ENCODE results near the gene OS9.
"Not testable (repeated sequence)": the region's sequence is repeated elsewhere in the genome, so short reads cannot be mapped to it uniquely, and the experiment has no call there.

Gene OS9, protein sequence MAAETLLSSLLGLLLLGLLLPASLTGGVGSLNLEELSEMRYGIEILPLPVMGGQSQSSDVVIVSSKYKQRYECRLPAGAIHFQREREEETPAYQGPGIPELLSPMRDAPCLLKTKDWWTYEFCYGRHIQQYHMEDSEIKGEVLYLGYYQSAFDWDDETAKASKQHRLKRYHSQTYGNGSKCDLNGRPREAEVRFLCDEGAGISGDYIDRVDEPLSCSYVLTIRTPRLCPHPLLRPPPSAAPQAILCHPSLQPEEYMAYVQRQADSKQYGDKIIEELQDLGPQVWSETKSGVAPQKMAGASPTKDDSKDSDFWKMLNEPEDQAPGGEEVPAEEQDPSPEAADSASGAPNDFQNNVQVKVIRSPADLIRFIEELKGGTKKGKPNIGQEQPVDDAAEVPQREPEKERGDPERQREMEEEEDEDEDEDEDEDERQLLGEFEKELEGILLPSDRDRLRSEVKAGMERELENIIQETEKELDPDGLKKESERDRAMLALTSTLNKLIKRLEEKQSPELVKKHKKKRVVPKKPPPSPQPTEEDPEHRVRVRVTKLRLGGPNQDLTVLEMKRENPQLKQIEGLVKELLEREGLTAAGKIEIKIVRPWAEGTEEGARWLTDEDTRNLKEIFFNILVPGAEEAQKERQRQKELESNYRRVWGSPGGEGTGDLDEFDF

DNA sequence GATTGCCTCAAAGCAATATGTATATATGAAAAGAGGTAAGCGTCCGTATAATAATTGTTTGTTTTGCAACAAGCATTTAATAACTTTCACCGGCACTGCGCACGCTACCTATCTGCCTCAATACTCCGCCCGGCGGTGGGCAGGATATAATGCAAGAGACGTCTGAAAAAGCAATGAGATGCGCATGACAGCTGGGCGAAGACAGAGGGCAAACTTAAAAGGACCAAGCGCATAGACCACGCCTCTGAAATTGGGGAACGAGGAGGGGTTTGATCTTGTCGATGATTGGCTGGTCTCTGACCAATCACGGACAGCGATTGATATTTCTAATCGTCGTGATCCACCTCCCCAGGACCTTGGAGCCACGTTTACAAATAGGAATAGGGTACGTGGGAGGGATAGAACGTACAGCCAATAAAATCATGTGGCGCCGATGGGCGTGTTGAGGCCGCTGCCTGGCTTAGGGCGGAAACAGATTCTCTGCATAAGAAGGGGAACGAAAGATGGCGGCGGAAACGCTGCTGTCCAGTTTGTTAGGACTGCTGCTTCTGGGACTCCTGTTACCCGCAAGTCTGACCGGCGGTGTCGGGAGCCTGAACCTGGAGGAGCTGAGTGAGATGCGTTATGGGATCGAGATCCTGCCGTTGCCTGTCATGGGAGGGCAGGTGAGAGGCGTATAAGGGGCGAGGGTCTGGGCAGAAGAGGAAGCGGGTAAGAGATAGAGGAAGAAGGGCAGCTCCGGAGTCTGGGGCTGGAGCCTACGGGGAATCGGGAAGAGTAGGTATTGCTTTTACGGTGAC is at the start of gene OS9:
Gene OS9 (plus strand): TSS at position 474 of the 800 bp plus-strand sequence. CDS start 30 bp downstream, at position 504.
- DNase-seq: no peak

DNA sequence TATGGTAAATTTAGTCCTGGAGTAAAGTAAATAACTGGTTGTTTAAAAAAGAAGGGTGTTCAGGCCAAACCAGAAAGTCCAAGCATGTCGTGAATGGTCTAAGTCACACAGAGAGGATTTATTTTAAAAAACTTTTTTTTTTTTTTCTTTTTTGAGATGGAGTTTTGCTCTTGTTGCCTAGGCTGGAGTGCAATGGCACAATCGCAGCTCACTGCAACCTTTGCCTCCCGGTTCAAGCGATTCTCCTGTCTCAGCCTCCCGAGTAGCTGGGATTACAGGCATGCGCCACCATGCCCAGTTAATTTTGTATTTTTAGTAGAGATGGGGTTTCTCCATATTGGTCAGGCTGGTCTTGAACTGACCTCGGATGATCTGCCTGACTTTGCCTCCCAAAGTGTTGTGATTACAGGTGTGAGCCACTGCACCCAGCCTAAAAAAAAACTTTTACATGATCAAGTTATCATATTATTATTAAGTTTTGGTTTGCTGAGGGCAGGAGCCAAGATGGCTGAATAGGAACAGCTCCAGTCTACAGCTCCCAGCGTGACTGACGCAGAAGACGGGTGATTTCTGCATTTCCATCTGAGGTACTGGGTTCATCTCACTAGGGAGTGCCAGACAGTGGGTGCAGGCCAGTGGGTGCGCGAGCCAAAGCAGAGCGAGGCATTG is 47.8 kb upstream of the OS9 start:
- not testable (repeated sequence) for DNase-seq

DNA sequence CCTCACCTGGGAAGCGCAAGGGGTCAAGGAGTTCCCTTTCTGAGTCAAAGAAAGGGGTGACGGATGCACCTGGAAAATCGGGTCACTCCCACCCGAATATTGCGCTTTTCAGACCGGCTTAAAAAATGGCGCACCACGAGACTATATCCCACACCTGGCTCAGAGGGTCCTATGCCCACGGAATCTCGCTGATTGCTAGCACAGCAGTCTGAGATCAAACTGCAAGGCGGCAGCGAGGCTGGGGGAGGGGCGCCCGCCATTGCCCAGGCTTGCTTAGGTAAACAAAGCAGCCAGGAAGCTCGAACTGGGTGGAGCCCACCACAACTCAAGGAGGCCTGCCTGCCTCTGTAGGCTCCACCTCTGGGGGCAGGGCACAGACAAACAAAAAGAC is 47.3 kb upstream of the OS9 start:
- DNase-seq: not testable (repeated sequence)

DNA sequence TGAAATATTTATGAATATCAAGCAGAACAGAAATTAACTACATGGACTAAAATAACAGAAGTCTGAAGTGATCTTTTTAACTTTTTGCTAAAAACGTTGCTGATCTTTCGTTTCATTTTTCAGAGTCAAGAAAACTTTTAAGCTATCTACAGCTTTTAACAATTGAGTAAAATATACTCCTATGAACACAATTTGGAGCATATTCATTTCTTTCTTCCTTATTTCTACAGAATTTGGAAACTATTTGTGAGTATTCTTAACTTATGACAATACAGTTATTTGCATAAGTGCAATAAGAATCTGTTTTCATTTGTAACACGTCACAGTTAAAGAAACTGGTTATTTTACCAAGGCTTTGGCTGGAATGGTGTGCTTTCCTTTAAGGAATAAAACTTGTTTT is 39.9 kb upstream of the OS9 start:
- no peak for DNase-seq

DNA sequence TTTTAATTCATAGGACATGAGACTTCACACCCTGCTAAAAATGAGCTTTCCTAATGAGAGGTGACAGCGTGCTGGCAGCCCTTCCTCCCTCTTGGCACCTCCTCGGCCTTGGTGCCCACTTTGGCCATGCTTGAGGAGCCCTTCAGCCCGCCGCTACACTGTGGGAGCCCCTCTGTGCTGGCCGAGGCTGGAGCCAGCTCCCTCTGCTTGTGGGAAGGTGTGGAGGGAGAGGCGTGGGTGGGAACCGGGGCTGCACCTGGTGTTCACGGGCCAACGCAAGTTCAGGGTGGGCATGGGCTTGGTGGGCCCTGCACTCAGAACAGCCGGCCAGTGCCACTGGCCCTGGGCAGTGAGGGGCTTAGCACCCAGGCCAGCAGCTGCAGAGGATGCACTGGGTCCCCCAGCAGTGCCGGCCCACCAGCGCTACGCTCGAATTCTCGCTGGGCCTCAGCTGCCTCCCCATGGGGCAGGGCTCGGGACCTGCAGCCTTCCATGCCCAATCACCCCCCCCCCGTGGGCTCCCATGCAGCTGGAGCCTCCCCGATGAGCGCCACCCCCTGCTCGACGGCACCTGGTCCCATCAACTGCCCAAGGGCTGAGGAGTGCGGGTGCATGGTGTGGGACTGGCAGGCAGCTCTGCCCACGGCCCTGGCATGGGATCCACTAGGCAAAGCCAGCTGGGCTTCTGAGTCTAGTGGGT is 38.2 kb upstream of the OS9 start:
- no peak for DNase-seq

DNA sequence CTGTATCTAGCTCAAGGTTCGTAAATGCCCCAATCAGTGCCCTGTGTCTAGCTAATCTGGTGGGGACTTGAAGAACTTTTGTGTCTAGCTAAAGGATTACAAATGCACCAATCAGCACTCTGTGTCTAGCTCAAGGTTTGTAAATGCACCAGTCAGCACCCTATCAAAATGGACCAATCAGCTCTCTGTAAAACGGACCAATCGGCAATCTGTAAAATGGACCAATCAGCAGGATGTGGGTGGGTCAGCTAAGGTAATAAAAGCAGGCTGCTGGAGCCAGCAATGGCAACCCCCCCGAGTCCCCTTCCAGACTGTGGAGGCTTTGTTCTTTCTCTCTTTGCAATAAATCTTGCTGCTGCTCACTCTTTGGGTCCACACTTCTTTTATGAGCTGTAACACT is 37.5 kb upstream of the OS9 start:
- DNase-seq: not testable (repeated sequence)

DNA sequence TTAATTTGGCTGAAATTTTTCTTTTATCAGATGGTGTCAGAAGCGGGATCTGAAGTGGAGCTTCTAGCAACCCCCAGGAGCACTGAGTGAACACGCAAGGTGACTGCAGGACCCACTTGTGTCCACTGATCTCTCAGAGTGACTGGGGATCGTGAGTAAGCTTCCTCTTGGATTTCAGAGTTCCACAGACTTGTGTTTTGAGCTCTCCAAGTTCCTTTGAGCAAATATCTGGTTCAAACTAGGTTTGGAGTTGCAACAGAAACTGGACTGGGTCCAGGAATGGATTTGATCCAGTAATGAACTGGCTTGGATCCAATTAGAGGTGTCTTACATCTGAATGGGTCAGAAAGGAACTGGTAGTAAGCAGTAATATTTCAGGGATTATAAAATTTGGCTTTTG is 36.2 kb upstream of the OS9 start:
- DNase-seq: no peak

DNA sequence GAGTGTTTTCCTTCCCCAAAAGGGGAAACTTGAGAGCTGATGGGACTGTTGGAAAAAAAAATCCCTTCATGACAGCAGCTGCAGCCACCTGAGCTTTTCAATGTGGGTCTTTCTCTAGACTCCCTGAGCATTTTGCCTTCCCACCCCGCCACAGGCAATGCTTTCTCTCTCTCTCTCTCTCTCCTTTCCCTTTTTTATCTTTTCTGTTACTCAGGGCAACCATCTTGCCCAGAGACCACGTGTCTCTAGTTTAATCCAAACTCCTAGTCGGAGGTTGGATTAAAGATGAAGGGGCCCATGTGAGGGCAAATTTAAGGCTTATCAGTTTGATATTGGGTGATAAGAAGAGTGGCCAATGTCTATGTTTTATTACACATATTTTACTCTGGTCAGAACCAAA is 35.0 kb upstream of the OS9 start:
- DNase-seq: no peak

DNA sequence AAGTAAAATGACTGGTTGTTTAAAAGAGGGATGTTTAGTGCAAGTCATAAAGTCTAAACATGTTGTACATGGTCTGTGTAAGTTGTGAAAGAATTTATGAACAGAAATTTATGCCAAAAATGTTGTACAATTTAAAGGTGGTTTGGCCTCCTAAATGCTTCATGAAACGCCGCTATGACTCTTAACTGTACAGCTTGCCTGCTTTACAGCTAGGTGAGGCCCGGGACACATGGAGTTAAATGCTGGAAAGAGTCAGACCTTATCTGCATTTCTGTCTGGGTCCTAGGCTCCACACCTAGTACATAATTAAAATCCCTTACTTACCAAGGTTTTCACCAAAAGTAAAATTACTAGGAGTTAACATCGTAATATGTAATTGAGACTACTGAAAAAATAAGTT is 32.6 kb upstream of the OS9 start:
- DNase-seq: no peak

DNA sequence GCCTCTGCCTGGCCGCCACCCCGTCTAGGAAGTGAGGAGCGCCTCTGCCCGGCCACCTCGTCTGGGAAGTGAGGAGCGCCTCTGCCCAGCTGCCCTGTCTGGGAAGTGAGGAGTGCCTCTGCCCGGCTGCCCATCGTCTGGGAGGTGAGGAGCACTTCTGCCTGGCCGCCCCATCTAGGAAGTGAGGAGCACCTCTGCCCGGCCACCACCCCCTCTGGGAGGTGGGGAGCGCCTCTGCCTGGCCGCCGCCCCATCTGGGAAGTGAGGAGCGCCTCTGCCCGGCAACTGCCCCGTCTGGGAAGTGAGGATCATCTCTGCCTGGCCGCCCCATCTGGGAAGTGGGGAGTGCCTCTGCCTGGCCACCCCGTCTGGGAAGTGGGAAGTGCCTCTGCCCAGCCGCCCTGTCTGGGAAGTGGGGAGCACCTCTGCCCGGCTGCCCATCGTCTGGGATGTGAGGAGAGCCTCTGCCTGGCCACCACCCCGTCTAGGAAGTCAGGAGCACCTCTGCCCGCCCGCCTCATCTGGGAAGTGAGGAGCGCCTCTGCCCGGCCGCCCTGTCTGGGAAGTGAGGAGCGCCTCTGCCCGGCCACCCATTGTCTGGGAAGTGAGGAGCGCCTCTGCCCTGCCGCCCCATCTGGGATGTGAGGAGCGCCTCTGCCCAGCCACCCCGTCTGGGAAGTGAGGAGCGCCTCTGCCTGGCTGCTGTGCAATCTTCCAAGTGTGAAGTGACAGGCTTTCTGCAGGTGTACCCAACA is 28.7 kb upstream of the OS9 start:
- not testable (repeated sequence) for DNase-seq

DNA sequence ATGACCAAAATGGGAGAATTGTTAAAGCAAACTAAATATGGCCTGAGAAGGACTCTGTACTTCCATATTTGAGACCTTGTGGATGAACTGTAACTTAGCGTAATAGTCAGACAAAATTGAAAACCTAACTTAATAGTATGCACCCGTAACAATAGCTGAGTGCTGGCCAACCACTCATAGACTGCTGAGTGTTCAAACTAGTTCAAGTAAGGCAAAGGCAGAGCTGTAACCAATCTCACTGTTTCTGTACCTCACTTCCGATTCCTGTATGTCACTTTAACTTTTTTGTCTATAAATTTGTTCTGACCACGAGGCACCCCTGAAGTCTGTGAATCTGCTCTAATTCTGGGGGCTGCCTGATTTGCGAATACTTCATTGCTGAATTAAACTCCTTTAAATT is 27.0 kb upstream of the OS9 start:
- DNase-seq: no peak

DNA sequence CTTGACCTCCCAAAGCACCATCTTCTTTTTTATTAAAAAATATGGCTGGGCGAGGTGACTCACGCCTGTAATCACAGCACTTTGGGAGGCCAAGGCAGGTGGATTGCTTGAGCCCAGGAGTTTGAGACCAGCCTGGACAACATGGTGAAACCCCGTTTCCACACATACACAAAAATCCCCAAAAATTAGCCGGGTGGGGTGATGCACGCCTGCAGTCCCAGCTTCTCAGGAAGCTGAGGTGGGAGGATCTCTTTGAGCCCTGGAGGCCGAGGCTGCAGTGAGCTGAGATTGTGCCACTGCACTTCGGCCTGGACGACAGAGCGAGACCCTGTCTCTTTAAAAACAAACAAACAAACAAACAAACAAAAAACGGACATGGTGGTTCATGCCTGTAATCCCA is 24.2 kb upstream of the OS9 start:
- DNase-seq: not testable (repeated sequence)

DNA sequence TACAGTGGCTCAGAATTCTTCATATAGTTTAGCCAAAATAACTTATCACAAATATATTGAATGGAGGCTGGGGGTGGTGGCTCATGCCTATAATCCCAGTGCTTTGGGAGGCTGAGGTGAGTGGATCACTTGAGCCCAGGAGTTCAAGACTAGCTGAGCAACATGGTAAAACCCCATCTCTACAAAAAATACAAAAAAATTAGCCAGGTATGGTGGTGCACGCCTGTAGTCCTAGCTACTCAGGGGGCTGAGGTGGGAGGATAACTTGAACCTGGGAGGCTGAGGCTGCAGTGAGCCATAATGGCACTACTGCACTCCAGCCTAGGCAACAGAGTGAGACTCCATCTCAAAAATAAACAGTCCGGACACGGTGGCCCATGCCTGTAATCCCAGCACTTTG is 22.1 kb upstream of the OS9 start:
- not testable (repeated sequence) for DNase-seq

DNA sequence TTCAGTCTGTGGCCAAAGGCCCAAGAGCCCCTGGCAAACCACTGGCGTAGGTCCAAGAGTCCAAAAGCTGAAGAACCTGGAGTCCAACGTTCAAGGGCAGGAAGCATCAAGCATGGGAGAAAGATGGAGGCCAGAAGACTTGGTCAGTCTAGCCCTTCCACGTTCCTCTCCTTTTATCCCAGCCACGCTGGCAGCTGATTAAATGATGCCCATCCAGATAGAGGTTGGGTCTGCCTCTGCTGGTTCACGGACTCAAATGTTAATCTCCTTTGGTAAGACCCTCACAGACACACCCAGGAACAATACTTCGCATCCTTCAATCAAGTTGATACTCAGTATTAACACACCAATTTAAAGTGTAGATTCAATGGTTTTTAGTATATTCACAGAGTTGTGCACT is 21.1 kb upstream of the OS9 start:
- DNase-seq: no peak

DNA sequence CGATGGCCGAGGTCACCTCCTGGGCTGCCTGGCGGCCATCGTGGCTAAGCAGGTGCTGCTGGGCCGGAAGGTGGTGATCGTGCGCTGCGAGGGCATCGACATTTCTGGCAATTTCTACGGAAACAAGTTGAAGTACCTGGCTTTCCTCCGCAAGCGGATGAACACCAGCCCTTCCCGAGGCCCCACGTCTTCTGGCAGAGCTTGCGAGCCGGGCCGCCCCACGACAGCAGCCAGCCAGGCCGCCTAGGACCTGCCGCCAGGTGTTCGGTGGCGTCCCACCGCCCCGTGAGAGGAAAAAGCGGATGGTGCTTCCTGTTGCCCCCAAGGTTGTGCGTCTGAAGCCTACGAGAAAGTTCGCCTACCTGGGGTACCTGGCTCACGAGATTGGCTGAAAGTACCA is 19.2 kb upstream of the OS9 start:
- DNase-seq: no peak

DNA sequence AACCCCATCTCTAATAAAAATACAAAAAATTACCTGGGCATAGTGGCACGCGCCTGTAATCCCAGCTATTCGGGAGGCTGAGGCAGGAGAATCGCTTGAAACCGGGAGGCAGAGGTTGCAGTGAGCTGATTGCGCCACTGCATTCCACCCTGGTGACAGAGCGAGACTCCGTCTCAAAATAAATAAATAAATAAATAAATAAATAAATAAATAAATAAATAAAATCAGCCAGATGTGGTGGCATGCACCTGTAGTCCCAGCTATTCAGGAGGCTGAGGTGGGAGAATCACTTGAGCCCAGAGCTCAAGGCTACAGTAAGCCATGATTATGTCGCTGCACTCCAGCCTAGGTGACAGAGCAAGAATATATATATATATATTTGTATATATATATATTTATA is 16.0 kb upstream of the OS9 start:
- not testable (repeated sequence) for DNase-seq

DNA sequence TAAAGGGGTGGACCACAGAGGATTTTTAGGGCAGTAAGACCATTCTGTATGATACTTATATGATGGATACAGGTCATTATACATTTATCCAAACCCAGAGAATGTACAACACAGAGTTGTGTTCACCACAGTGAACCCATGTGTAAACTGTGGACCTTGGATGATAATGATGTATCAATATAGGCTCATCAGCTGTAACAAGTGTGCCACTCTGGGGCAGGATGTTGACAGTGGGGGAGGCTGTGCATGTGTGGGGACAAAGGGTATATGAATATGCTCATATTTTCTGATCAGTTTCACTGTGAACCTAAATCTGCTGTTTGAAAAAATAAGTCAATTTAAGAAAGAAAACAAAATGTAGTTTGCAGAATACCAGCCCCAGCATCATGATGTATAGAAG is 14.2 kb upstream of the OS9 start:
- DNase-seq: no peak

DNA sequence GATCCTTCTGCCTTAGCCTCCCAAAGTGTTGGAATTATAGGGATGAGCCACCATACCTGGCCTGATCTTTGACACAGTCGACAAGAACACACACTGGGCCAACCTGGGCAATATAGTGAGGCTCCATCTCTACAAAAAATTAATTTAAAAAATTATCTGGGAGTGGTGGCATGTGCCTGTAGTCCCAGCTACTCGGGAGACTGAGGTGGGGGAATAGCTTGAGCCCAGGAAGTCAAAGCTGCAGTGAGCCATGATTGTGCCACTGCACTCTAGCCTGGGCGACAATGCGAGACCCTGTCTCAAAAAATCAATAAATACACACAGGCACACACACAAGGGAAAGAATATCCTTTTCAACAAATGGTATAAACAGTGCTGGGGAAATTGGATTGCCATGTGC is 6.1 kb upstream of the OS9 start:
- DNase-seq: no peak

DNA sequence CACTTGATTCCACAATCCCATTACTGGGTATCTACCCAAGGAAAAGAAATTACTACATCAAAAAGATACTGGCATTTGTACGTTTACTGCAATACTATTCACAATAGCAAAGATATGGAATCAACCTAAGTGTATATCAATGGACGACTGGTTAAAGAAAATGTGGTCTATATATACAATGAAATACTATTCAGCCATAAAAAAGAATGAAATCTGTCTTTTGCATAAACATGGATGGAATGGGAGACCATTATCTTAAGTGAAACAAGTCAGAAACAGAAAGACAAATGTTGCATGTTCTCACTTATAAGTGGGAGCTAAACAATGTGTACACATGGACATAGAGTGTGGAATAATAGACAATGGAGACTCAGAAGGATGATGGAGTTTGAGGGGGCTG is 5.0 kb upstream of the OS9 start:
- DNase-seq: no peak

DNA sequence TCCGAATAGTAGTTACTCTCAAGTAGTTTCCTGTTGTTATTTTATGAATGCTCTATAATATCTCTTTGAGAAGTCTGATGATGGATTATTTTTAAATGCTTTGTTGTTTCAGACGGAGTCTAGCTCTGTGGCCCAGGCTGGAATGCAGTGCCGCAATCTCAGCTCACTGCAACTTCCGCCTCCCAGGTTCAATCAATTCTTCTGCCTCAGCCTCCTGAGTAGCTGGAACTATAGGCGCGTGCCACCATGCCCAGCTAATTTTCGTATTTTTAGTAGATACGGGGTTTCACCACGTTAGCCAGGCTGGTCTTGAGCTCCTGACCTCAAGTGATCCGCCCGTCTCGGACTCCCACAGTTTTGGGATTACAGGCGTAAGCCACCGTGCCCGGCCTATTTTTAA is 1.4 kb upstream of the OS9 start:
- no peak for DNase-seq

DNA sequence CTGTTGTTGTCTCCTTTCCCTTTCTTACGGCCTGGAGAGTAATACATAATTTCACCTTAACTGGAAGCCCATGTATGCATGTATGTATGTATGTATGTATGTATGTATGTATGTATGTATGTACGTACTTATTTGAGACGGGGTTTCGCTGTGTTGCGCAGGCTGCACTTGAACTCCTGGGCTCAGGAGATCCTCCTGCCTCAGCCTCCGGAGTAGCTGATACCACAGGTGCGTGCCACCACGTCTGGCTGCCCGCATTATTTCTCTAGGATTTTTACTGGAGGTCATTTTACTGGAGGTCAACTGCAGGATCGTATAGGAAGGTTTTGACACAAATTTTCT is 644 bp upstream of the OS9 start:
- DNase-seq: no peak

DNA sequence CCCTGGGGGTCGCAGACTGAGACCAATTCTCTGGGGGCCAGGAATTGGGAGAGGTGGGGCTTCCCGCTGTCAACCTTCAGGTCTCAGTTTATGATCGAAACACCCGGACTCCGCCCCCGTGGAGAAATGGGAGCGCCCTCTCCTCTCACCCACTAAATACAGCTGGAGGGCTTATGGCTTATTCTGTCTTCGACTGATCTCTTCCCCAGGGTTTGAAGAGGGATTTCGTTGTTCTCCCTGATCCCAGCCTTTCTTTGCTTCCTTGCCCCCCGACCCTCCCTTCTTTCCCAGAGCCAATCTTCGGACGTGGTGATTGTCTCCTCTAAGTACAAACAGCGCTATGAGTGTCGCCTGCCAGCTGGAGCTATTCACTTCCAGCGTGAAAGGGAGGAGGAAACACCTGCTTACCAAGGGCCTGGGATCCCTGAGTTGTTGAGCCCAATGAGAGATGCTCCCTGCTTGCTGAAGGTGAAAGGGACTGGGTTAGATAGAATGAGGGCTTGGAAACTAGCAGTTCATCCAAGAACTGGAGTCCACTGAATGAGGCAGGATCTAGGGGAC is 607 bp downstream of the OS9 start:
- DNase-seq: no peak
